GM12892 (cell line): ENCODE data around the gene AATF.
A peak's percentile ranks its signal among the peaks of the same experiment; 100 is the strongest.

Experiments
- DNase-seq: peaks from one replicate; pipeline ENCODE4 v3.0.0; 2011; ENCODE audit not compliant: insufficient read length
- FAIRE-seq: peaks from 2 replicates; lab custom pipeline; 2011; peaks lifted over from hg19 to GRCh38; lab: Jason Lieb, UNC
- POLR2A ChIP-seq: IDR thresholded peaks from 2 replicates; pipeline ENCODE4 v1.6.1; 2011; ENCODE audit warnings: low read depth, low read length, control low read depth
- POLR2AphosphoS5 ChIP-seq: IDR thresholded peaks from 2 replicates; pipeline ENCODE4 v1.6.1; 2011; ENCODE audit warnings: low read depth, low read length, control low read depth
- TAF1 ChIP-seq: IDR thresholded peaks from 2 replicates; pipeline ENCODE4 v1.6.1; 2011; ENCODE audit warnings: low read depth, mild to moderate bottlenecking, control low read depth, low read length, borderline replicate concordance

Gene AATF

GRCh38 chr17:37045351-37045922, 96.7 kb downstream of the AATF start:
- DNase-seq, result no peak
- TF ChIP-seq POLR2AphosphoS5 (no peak), POLR2A (no peak), TAF1 (no peak)
- no peak for FAIRE-seq

- peak; percentile 53 for DNase-seq
- FAIRE-seq, result no peak
- TF ChIP-seq POLR2AphosphoS5, result no peak
- TF ChIP-seq TAF1, result no peak
- TF ChIP-seq POLR2A, result no peak
Measured at GRCh38 chr17:37047631-37048104, 98.9 kb downstream of the AATF start.

GRCh38 chr17:37048811-37049210, 100.1 kb downstream of the AATF start:
- DNase-seq (no peak), FAIRE-seq (no peak)
- TF ChIP-seq POLR2A, result no peak

GRCh38 chr17:37050920-37051319, 102.2 kb downstream of the AATF start:
- TF ChIP-seq TAF1 (no peak), POLR2AphosphoS5 (no peak), POLR2A (no peak)
- no peak for DNase-seq
- FAIRE-seq, result no peak

- TF ChIP-seq POLR2AphosphoS5, result no peak
- TF ChIP-seq TAF1, result no peak
- TF ChIP-seq POLR2A, result no peak
- DNase-seq (no peak), FAIRE-seq (no peak)
Measured at GRCh38 chr17:37051381-37051780, 102.6 kb downstream of the AATF start.

GRCh38 chr17:37051833-37052232, 103.1 kb downstream of the AATF start:
- no peak for FAIRE-seq
- TF ChIP-seq TAF1 (no peak), POLR2AphosphoS5 (no peak), POLR2A (no peak)
- no peak for DNase-seq

GRCh38 chr17:37052450-37052849, 103.7 kb downstream of the AATF start:
- no peak for FAIRE-seq
- DNase-seq, result no peak
- no peak for TF ChIP-seq TAF1
- no peak for TF ChIP-seq POLR2AphosphoS5
- TF ChIP-seq POLR2A, result no peak

- FAIRE-seq (no peak), DNase-seq (no peak)
- TF ChIP-seq TAF1 (no peak), POLR2A (no peak), POLR2AphosphoS5 (no peak)
Measured at GRCh38 chr17:37054894-37055293, 106.1 kb downstream of the AATF start.

GRCh38 chr17:37056622-37057021, 107.9 kb downstream of the AATF start:
- DNase-seq, result no peak
- TF ChIP-seq TAF1 (no peak), POLR2AphosphoS5 (no peak), POLR2A (no peak)
- FAIRE-seq, result no peak

- TF ChIP-seq POLR2A, result no peak
- no peak for TF ChIP-seq TAF1
- no peak for TF ChIP-seq POLR2AphosphoS5
- DNase-seq (no peak), FAIRE-seq (no peak)
Measured at GRCh38 chr17:37059493-37059892, 110.7 kb downstream of the AATF start.

GRCh38 chr17:37060094-37060493, 111.3 kb downstream of the AATF start:
- FAIRE-seq, result no peak
- no peak for DNase-seq
- TF ChIP-seq POLR2AphosphoS5 (no peak), POLR2A (no peak), TAF1 (no peak)

GRCh38 chr17:37060928-37061327, 112.2 kb downstream of the AATF start:
- no peak for FAIRE-seq
- TF ChIP-seq TAF1 (no peak), POLR2A (no peak), POLR2AphosphoS5 (no peak)
- DNase-seq, result no peak

GRCh38 chr17:37062021-37062420, 113.3 kb downstream of the AATF start:
- DNase-seq (no peak), FAIRE-seq (no peak)
- TF ChIP-seq POLR2AphosphoS5 (no peak), TAF1 (no peak), POLR2A (no peak)
